Tibial nerve (tissue), 4 donors: ENCODE results near the gene RPL14. TPM values are rescaled to one million over a fixed set of nuclear protein-coding genes. Genes with fewer than 3 reads are reported as not detected.
A peak's percentile ranks its signal among the peaks of the same experiment; 100 is the strongest.

Source experiments
- DNase-seq, 2 donors: peaks; one replicate each; pipeline ENCODE4 v3.0.0-alpha.2; 2019; ENCODE audit warnings: low spot score in 2 of 2
- H3K27ac ChIP-seq, 4 donors: fragments of 200-600 bp; sonication (generic) in 3 of 4; one replicate each; pipeline ENCODE4 v1.5.1; 2017 to 2019; ENCODE audit warnings: mild to moderate bottlenecking in 1 of 4
- H3K27me3 ChIP-seq, 2 donors: fragments of 200-600 bp; sonication (generic) in 1 of 2; one replicate each; pipeline versions ENCODE4 v1.5.1 to v1.6.0; 2017 to 2019
- H3K36me3 ChIP-seq, 3 donors: fragments of 200-600 bp; sonication (generic); one replicate each; pipeline ENCODE4 v1.5.1; 2018 to 2019
- H3K4me1 ChIP-seq, 4 donors: fragments of 200-600 bp; sonication (generic) in 3 of 4; one replicate each; pipeline ENCODE4 v1.5.1; 2017 to 2019
- H3K4me3 ChIP-seq, 4 donors: fragments of 200-600 bp; sonication (generic) in 3 of 4; one replicate each; pipeline ENCODE4 v1.5.1; 2017 to 2019; ENCODE audit warnings: mild to moderate bottlenecking in 1 of 4, moderate library complexity in 1 of 4
- H3K9me3 ChIP-seq, 4 donors: fragments of 200-600 bp; sonication (generic) in 3 of 4; one replicate each; pipeline ENCODE4 v1.5.1; 2017 to 2019
- EP300 ChIP-seq, 2 donors: sonication (generic); formaldehyde crosslinking; IDR thresholded peaks; one replicate each; pipeline ENCODE4 v1.6.1; 2017; ENCODE audit warnings: antibody characterized with exemption in 2 of 2, mild to moderate bottlenecking in 1 of 2
- POLR2A ChIP-seq, 2 donors: fragments of 450-650 bp; IDR thresholded peaks; one replicate each; pipeline ENCODE4 v1.6.1; 2017; ENCODE audit warnings: antibody characterized with exemption in 2 of 2, mild to moderate bottlenecking in 2 of 2, moderate library complexity in 2 of 2
- WGBS, 2 donors: methylation state at CpG; one replicate each; pipeline ENCODE4 v1.1.5; 2018; 5-methylcytosine and 5-hydroxymethylcytosine counted together
- total RNA-seq, 4 donors: library from RNA; depleted of rRNA; stranded (reverse); fragments of >200 nt; gene quantifications; one replicate each; pipeline ENCODE4 v1.1.0, GENCODE V29; 2016
- TF ChIP-seq, protein P1 (sequence below), 5 experiments: fragments of 200-600 bp in 3 of 5; fragments of 450-650 bp in 2 of 5; sonication (generic) in 3 of 5; IDR thresholded peaks; one replicate each; pipeline ENCODE4 v1.5.1; 2016 to 2019; ENCODE audit warnings: antibody characterized with exemption in 5 of 5, mild to moderate bottlenecking in 3 of 5, moderate library complexity in 2 of 5

The RPL14 gene
- total RNA-seq, 4 donors from 2014 or later, result 263 to 397 (median 270) TPM

DNA sequence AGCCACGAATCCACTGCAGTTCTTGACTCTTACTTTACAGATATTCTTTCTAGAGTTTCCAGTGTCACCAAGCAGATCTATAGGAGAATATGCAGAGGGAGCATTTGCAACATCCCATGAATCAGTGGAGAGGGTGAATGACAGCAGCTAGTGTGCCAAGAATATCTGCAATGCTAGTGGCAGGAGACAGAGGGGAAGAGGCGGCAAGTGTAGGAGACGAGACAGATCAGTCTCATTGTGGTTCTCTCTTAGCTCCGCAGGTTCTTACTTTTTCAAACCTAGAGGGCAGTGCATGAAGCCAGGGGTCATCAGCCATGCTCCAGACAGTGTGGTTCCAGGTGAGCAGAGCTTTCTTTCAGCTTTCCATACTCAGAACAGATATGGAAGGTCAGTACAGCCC, 20.5 kb downstream of the RPL14 start:
- DNase-seq, result no peak
- H3K4me3 ChIP-seq, result peak overlapping the region; percentile 74 to 90 (median 78)
- H3K9me3 ChIP-seq, result no peaks in the 10 kb centered on the region
- peak overlapping the region in 2 of 4 donors; percentile 80 to 87 for H3K27ac ChIP-seq
- H3K36me3 ChIP-seq, result peaks cover 0 to 35% (median 0%) of the 10 kb centered on the region in 3 donors
- H3K4me1 ChIP-seq, result peaks cover 0 to 13% (median 3%) of the 10 kb centered on the region in 4 donors
- 31 to 38% methylated on average over 4 of the region's 4 CpGs for WGBS, 2 donors
- no peak for TF ChIP-seq EP300 (IDR thresholded peaks at IDR 0.05)
- H3K27me3 ChIP-seq, result no peaks in the 10 kb centered on the region

DNA sequence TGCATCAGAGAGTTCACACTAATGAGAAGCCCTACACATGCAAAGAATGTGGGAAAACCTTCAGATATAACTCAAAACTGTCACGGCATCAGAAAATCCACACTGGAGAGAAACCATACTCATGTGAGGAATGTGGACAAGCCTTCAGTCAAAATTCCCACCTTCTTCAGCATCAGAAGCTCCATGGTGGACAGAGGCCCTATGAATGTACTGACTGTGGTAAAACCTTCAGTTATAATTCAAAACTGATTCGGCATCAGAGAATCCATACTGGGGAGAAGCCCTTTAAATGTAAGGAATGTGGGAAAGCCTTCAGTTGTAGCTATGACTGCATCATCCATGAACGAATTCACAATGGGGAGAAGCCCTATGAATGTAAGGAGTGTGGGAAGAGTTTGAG, 30.0 kb downstream of the RPL14 start:
- no peak overlapping the region for H3K27ac ChIP-seq

DNA sequence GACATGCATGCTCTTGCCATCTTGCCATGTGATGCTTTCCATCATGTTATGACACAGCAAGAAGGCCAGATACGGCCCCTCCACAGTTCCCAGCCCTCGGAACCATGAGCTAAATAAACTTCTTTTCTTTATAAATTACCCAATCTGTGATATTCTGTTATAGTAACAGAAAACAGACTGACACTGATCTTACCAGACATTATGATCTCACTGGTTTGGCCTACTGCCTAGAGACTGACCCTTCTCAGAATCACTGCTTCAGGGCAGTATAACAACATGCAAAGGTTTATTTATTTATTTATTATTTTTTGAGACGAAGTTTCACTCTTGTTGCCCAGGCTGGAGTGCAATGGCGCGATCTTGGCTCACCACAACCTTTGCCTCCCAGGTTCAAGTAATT, 33.8 kb downstream of the RPL14 start:
- Histone ChIP-seq H3K36me3 (peaks cover 0 to 49% (median 9%) of the 10 kb centered on the region in 3 donors), H3K4me3 (no peak overlapping the region), H3K27ac (no peak overlapping the region), H3K4me1 (no peaks in the 10 kb centered on the region), H3K27me3 (no peaks in the 10 kb centered on the region), H3K9me3 (peaks cover 0 to 32% (median 9%) of the 10 kb centered on the region in 4 donors)
- DNase-seq, result no peak
- TF ChIP-seq POLR2A (IDR thresholded peaks at IDR 0.05), result no peak
- TF ChIP-seq, protein P1, sequence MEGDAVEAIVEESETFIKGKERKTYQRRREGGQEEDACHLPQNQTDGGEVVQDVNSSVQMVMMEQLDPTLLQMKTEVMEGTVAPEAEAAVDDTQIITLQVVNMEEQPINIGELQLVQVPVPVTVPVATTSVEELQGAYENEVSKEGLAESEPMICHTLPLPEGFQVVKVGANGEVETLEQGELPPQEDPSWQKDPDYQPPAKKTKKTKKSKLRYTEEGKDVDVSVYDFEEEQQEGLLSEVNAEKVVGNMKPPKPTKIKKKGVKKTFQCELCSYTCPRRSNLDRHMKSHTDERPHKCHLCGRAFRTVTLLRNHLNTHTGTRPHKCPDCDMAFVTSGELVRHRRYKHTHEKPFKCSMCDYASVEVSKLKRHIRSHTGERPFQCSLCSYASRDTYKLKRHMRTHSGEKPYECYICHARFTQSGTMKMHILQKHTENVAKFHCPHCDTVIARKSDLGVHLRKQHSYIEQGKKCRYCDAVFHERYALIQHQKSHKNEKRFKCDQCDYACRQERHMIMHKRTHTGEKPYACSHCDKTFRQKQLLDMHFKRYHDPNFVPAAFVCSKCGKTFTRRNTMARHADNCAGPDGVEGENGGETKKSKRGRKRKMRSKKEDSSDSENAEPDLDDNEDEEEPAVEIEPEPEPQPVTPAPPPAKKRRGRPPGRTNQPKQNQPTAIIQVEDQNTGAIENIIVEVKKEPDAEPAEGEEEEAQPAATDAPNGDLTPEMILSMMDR (IDR thresholded peaks at IDR 0.05), result no peak
- no peak for TF ChIP-seq EP300 (IDR thresholded peaks at IDR 0.05)
- WGBS, 2 donors, result 75 to 78% methylated on average over 5 of the region's 5 CpGs

More for the DNA sequence above, 30.0 kb downstream of the RPL14 start:
- WGBS, 2 donors, result 93 to 97% methylated on average over 3 of the region's 3 CpGs
- H3K9me3 ChIP-seq, result peaks cover 0 to 35% (median 9%) of the 10 kb centered on the region in 4 donors
- TF ChIP-seq POLR2A (IDR thresholded peaks at IDR 0.05), result no peak
- TF ChIP-seq, protein P1 (IDR thresholded peaks at IDR 0.05), result no peak
- TF ChIP-seq EP300 (IDR thresholded peaks at IDR 0.05), result no peak
- no peaks in the 10 kb centered on the region for H3K27me3 ChIP-seq
- H3K4me3 ChIP-seq, result no peak overlapping the region
- peaks cover 0 to 86% (median 9%) of the 10 kb centered on the region in 3 donors for H3K36me3 ChIP-seq
- no peak for DNase-seq
- no peaks in the 10 kb centered on the region for H3K4me1 ChIP-seq

DNA sequence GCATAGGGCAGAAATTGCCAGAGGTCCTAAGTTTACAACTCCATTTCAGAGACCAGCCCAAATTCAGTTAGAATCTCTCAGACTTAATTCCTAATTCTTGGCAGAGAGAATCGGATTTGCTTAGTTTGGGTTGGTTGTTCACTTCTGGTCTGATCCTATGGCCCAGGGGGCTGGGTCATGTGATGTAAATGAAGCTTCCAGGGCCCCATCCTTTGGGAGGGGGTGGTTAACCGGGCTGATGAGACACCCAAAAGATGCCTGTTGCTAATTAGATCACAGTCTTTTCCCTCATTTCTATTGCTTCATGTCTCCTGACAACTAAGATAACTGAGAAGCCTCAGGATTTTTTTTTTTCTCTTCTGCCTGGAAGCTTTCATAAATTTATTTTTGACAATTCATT, 37.6 kb downstream of the RPL14 start:
- TF ChIP-seq EP300 (IDR thresholded peaks at IDR 0.05) (no peak), POLR2A (IDR thresholded peaks at IDR 0.05) (no peak)
- TF ChIP-seq, protein P1 (IDR thresholded peaks at IDR 0.05), result no peak
- 50 to 56% methylated on average over 2 of the region's 2 CpGs for WGBS, 2 donors
- Histone ChIP-seq H3K27me3 (no peaks in the 10 kb centered on the region), H3K27ac (no peak overlapping the region), H3K4me1 (no peaks in the 10 kb centered on the region), H3K36me3 (peaks cover 0 to 11% (median 0%) of the 10 kb centered on the region in 3 donors), H3K4me3 (no peak overlapping the region), H3K9me3 (no peaks in the 10 kb centered on the region)
- no peak for DNase-seq

DNA sequence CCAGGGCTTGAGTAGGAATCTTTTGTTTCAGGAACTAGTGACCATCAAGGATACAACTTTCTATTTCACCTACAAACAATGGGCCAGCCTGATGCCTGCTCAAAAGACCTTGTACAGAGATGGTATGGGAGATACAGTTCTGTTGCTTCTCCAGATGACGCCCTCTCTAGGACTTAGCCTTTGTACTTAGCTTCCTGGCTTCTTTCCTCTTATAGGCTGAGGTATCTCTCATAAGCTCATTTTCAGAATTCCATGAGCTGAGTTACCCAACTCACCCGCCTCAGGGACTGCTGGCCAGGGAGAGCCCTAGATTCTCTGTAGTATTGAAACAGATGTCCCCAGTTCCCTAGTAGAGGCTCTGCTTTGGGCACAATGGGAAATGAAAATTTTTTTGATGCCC, 40.1 kb downstream of the RPL14 start:
- DNase-seq, result no peak

More for the DNA sequence above, 40.1 kb downstream of the RPL14 start:
- no peak overlapping the region for H3K4me3 ChIP-seq
- no peaks in the 10 kb centered on the region for H3K27me3 ChIP-seq
- no peaks in the 10 kb centered on the region for H3K9me3 ChIP-seq
- H3K36me3 ChIP-seq, result no peaks in the 10 kb centered on the region
- WGBS, 2 donors, result 97 to 98% methylated on average over 2 of the region's 2 CpGs
- TF ChIP-seq EP300 (IDR thresholded peaks at IDR 0.05) (no peak), POLR2A (IDR thresholded peaks at IDR 0.05) (no peak)
- TF ChIP-seq, protein P1 (IDR thresholded peaks at IDR 0.05), result no peak
- H3K27ac ChIP-seq, result no peak overlapping the region
- no peaks in the 10 kb centered on the region for H3K4me1 ChIP-seq
